Ramos (cell line): ENCODE results near the gene NRP1.
"Not testable (repeated sequence)": the region's sequence is repeated elsewhere in the genome, so short reads cannot be mapped to it uniquely, and the experiment has no call there.

ENCODE experiments used
- in situ Hi-C: fragments of 300-500 bp; cut with MboI; formaldehyde crosslinking; loops from one replicate; pipeline ENCODE4 v1.14.3; 2022; ENCODE audit warnings: low sequenced_read_pairs; ENCODE audit not compliant: unreplicated experiment

NRP1 gene

DNA sequence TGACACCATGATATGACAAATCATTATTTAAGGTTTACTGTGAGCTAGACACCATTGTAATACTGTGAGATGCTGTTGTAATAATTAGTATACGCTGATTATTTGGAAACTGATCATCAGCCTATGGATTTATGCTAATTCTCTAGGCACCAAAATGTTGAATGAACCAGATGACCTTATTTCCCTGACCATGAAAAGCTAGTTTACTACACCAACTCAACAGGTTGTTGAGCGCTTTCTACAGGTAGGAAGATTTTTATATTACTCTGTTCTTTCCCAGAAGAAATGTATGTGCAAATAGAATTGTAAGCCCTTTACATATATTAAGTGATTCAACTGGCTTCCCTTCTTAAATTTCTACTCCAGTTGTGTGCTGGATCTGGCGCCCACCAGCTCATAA, 6.2 kb downstream of the NRP1 start:
- in situ Hi-C loops, result loop anchor here (25.0 kb wide), 1 partner anchor 1309 kb away; no protein-coding TSS in a partner anchor

DNA sequence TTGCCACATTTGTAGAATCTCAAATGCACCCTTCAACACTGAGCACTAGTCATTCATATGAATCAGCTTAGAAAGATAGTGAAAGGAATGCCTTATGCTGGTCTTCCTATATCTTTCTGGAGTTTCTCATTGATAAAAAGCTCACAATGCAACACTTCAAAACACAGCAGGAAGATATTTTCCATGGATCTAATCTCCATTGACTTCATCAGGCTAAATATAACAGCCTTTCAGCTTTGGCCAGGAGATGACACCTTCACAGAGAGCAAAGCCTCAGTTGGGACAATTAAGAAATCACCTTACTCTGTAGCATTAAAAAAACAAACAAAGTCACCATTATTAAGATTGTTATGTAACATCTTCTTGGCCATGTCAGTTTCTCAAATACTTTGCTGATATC, 6.7 kb downstream of the NRP1 start:
- in situ Hi-C loops, result loop anchor here (25.0 kb wide), 1 partner anchor 1310 kb away; no protein-coding TSS in a partner anchor

DNA sequence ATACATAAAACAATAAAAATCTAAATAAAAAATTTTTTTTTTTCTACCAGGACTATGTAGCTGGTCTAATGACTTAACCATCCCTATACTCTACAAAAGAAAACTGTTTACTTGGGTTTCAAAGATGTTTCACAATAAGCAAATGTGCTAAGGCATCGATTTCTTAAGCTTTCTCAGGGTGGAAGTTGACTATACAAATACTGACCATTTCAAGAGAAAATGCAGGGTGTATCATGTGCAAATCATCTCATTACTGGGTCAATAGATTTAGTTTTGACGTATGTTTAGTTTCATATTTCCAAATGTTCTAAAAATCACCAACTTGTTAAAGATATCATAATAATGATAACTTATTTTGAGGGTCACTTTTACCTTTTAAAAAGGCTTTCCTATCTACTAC, 7.5 kb downstream of the NRP1 start:
- in situ Hi-C loops, result loop anchor here (25.0 kb wide), 1 partner anchor 1310 kb away; no protein-coding TSS in a partner anchor

DNA sequence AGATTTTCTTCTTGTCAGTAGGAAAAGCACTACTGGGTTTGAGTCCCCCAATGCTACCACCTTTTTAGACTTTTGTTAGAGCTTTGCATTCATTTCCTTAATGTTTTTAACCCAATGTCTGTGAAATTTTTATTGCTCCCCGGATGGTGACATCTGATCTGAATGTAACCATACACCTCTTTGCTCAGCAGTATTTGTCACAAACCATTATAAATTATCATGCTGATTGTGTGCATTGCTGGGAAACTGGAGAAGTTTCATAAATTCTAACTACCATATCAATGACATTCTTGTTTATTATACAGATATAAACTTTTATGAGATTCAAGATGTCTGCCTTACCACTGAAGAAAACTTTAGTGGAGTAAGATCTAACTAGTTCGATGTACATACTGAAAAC, 8.5 kb downstream of the NRP1 start:
- in situ Hi-C loops, result loop anchor here (25.0 kb wide), 1 partner anchor 1311 kb away; no protein-coding TSS in a partner anchor

DNA sequence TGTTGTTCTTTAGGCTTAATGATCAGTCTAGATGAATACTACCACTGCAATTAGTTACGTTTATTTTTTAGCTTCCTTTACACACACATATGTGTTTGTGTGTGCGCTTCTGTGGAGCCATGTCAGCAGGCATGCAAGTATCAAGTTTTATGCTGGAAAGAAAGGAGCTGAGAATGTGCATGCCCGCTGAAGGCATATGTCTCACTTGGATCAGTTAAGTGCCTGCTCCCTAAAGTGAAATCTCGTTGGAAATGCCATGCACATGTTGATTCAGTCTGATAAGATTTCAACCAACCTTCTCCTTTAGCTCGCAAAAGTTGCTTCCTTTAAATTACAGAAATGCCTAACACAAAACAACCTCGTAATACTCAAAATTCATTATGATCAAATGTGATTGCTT, 10.7 kb downstream of the NRP1 start:
- in situ Hi-C loops, result no loop called here

- in situ Hi-C loops, result no loop called here
Observed at GRCh38 chr10:33321516-33321915, 13.0 kb downstream of the NRP1 start.

DNA sequence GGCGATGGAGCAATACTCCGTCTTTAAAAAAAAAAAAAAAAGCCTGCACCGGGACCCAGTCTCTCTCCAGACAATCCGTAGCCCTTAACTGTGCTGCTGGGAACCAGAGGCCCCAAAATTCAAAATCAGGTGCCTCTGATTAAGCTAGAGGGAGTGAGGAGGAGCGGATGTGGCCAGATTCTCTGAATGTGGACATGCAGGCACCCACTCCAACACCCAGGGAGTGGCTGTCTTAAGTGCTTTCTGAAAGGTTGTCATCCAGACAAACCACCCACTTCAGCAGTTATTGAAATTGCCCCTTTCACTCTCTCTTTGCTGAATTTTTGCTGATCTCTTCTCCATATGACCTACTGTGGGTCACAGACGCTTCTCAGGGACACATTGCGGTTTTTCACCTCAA, 14.2 kb downstream of the NRP1 start:
- in situ Hi-C loops, result no loop called here

GRCh38 chr10:33315891-33316290, 18.6 kb downstream of the NRP1 start:
- in situ Hi-C loops, result no loop called here

DNA sequence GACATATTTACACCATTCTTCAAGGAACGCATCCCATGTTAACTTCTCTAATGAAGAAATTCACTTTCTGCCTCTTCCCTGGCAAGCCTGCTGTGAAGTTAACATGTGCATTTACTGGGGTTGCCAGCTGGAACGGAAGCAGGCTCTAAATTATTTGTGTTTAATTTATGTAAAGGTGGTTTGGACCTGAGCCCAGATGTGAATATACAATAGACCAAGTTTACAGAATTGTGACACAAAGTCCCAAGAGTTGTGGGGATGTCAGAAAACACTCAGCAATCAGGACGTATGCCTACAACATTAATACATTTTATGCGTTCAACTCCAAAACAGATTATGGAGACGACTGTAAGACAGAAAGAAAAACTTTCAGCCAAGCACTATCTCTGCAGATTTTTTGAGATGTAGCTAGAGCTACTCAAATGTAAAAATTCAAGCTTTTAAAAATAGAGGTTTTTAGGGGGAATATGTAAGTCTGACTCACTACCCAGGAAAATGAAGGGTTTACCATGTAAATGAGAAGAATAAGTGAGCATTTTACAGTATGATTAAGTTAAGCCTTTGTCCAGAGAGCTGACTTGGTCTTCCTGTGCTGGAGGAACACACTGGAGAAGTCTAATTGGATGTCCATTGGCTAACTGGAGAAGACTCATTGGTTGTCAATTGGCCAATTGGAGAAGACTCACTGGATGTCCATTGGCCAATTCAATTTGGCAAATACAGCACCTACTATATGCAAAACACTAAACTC, 19.5 kb downstream of the NRP1 start:
- in situ Hi-C loops, result no loop called here

DNA sequence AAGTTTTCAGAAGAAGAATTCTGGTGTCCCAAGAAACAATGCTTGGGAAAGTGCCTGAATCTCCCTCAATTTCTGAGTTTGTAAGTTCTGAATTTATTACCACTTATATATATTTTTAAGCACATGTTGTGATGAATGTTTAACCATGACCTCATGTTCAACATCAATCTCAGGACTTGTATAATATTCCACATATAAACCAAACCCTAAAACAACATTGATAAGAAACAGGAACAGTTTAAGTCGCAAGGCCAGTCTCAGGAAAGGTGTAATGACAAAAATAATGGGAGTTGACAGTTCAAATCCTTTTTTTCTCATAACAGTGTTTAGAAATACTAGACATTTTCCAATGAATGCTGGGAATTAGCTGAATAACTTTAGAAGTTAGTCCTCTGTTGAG, 22.8 kb downstream of the NRP1 start:
- in situ Hi-C loops, result no loop called here

- in situ Hi-C loops, result no loop called here
Observed at GRCh38 chr10:33310853-33311252, 23.6 kb downstream of the NRP1 start.

- in situ Hi-C loops, result no loop called here
Observed at GRCh38 chr10:33309406-33309805, 25.1 kb downstream of the NRP1 start.

DNA sequence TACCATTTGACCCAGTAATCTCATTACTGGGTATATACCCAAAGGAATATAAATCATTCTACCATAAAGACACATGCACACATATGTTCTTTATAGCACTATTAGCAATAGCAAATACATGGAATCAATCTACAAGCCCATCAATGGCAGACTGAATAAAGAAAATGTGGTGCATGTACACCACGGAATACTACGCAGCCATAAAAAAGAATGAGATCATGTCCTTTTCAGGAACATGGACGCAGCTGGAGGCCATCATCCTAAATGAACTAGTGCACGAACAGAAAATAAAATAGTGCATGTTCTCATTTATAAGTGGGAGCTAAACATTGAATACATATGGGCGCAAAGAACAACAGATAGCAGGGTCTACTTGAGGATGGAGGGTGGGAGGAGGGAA, 26.6 kb downstream of the NRP1 start:
- in situ Hi-C loops, result no loop called here

DNA sequence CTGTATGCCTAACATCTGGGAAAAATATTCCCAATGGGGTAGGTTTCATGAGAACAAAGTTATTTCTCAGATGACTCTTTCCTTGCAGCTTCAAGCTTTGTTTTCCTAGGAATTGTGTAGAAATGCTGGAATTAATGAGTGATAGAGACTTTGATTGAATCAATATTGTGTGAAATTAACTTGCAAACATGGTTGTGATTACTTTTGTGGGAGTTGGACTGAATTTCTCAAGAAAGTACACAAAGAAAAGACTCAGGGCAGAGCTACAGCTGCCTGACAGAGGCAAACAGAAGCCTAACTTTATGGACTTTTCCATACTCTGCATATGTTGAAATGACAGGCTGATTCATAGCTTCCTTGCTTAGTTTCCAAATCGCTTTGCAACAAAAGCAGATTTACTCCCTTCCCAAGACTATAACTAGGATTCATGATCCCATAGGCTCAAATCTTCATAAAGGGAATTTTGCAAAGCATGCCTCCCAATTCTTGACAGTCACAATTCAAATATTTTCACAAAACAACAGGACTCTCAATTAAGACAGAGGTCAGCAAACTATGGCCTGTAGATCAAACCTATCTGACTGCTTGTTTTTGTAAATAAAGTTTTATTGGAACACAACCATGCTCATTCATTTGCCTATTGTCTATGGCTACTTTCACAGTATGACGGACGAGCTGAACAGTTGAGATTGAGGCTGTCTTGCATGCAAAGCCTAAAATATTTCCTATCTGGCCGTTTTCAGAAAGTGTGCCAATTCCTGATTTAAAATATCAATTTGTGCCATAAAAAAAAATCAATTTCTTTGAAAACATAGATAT, 27.6 kb downstream of the NRP1 start:
- in situ Hi-C loops, result no loop called here

GRCh38 chr10:33306126-33306525, 28.3 kb downstream of the NRP1 start:
- in situ Hi-C loops, result no loop called here

GRCh38 chr10:33304423-33305225, 29.8 kb downstream of the NRP1 start:
- in situ Hi-C loops, result no loop called here

GRCh38 chr10:33303988-33304387, 30.5 kb downstream of the NRP1 start:
- in situ Hi-C loops, result no loop called here

DNA sequence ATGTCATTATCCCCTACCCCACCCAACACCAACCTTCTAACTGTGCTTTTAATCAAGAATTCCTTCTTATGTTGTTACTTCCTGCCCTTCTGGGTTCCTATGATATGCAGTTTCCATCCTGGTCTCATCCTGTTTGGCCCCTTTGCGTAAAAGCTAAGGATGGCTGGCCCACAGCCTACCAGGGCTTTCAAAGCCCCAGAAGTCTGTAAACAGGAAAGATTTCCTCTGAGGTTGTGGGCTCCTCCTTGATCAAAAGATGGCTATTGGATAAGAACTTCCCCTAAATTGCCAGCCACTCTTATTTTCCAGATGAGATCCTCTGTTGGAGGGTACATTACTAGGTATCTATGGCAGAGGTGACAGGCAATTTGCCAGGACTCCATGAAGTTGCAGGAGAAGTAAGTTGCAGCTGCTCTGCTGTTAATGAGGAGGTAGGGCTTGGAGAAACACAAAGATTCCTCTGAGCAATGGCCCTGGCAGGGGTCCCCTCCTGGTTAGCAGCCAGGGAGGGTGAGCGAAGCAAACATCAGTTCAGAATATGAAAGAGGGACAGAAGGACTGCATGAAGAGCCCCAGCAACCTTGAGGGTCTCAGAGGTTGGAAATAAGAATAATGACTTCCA, 32.1 kb downstream of the NRP1 start:
- in situ Hi-C loops, result no loop called here

DNA sequence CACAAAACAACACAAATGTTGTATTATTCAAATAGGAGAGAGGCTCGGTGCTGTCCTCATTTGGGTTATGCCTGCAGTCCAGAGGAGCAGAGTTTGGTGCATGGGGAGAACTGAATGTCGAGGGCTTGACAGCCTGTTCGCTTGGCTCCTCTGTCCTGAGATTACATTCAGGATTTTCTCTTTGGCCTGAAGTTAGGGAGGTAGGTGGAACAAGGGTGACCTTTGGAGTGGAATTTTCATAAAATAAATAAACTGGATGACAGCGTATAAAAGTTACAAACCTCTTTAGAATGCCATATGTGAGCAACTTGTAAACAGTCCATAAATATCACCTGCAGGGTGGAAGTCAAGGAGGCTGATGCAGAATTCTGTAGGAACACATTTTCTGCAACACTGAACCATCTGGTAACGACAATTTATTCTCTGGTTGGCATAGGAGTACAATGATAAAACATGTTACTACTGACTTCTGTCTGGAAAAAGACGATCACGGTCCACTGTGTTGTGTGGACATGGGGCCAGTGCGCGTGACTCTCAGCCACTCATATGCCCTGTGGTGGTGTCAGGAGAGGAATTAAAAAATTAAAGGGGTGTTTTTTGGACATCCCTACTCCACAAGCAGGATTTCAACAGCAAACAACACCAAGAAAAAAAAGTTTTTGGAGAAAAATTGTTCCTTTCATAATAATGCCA, 33.2 kb downstream of the NRP1 start:
- in situ Hi-C loops, result no loop called here

- in situ Hi-C loops, result not testable (repeated sequence)
Observed at GRCh38 chr10:33300544-33300943, 33.9 kb downstream of the NRP1 start.
